GM12892 (cell line): Measurements from ENCODE around the gene ZNF234.
"Not testable (repeated sequence)": the region's sequence is repeated elsewhere in the genome, so short reads cannot be mapped to it uniquely, and the experiment has no call there.

ENCODE experiments used
- POLR2A ChIP-seq: IDR thresholded peaks from 2 replicates; pipeline ENCODE4 v1.6.1; 2011; ENCODE audit warnings: low read depth, low read length, control low read depth
- POLR2AphosphoS5 ChIP-seq: IDR thresholded peaks from 2 replicates; pipeline ENCODE4 v1.6.1; 2011; ENCODE audit warnings: low read depth, low read length, control low read depth
- TAF1 ChIP-seq: IDR thresholded peaks from 2 replicates; pipeline ENCODE4 v1.6.1; 2011; ENCODE audit warnings: low read depth, mild to moderate bottlenecking, control low read depth, low read length, borderline replicate concordance

DNA sequence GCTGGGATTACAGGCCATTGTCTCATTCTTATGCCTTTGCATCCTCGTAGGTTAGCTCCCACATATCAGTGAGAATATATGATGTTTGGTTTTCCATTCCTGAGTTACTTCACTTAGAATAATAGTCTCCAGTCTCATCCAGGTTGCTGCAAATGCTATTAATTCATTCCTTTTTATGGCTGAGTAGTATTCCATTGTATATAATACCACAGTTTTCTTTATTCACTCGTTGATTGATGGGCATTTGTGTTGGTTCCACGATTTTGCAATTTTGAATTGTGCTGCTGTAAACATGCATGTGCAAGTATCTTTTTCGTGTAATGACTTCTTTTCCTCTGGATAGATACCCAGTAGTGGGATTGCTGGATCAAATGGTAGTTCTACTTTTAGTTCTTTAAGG, 20.2 kb upstream of the ZNF234 start:
- TF ChIP-seq POLR2A, TAF1, POLR2AphosphoS5: not testable (repeated sequence)
